ENCODE results near the gene PDX1. TPM values are rescaled to one million over a fixed set of nuclear protein-coding genes. Genes with fewer than 3 reads are reported as not detected.

PDX1 gene
- total RNA-seq, 4 donors from 2014 or later = not detected

DNA sequence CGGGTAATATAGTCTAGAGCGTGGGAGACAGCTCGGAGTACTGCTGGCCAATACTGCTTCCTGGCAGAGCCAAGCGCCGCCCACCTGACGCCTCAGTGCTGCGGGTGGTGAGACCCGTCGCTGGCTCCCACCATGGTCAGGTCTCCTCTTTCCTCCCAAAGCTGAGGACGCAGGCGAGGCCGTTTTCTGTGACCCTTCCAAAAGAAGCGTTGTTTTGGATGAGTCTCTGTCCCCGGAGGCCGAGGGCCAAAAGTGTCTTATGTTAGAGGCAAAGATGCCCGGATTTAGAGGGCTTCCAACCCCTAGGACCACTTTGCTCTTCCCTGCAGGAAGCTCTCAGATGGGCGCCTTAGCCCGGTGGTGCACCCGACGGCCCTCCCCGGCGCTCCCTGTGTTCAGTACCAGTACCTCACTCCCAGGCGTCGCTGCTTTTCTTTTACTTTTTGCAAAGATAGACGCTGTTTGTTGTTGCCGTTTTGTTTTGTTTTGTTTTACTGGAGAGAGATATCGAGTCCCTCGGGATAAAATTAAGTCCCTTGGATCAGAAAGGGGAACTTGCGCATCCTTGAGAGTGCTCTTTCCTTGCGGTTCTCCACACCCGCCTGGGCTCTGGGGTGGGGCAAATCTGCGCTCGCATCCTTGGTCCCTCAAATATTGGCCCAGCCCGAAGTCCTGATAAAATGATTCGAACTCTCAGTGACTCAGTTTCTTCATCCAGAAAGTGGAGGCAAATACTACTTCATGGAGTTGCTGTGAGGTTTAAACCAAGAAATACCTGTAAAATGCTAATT is 7.0 kb downstream of the PDX1 start:
- no peak for DNase-seq (ENCODE audit: low spot score)
- TF ChIP-seq, protein P1, sequence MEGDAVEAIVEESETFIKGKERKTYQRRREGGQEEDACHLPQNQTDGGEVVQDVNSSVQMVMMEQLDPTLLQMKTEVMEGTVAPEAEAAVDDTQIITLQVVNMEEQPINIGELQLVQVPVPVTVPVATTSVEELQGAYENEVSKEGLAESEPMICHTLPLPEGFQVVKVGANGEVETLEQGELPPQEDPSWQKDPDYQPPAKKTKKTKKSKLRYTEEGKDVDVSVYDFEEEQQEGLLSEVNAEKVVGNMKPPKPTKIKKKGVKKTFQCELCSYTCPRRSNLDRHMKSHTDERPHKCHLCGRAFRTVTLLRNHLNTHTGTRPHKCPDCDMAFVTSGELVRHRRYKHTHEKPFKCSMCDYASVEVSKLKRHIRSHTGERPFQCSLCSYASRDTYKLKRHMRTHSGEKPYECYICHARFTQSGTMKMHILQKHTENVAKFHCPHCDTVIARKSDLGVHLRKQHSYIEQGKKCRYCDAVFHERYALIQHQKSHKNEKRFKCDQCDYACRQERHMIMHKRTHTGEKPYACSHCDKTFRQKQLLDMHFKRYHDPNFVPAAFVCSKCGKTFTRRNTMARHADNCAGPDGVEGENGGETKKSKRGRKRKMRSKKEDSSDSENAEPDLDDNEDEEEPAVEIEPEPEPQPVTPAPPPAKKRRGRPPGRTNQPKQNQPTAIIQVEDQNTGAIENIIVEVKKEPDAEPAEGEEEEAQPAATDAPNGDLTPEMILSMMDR (IDR thresholded peaks at IDR 0.05) = no peak

DNA sequence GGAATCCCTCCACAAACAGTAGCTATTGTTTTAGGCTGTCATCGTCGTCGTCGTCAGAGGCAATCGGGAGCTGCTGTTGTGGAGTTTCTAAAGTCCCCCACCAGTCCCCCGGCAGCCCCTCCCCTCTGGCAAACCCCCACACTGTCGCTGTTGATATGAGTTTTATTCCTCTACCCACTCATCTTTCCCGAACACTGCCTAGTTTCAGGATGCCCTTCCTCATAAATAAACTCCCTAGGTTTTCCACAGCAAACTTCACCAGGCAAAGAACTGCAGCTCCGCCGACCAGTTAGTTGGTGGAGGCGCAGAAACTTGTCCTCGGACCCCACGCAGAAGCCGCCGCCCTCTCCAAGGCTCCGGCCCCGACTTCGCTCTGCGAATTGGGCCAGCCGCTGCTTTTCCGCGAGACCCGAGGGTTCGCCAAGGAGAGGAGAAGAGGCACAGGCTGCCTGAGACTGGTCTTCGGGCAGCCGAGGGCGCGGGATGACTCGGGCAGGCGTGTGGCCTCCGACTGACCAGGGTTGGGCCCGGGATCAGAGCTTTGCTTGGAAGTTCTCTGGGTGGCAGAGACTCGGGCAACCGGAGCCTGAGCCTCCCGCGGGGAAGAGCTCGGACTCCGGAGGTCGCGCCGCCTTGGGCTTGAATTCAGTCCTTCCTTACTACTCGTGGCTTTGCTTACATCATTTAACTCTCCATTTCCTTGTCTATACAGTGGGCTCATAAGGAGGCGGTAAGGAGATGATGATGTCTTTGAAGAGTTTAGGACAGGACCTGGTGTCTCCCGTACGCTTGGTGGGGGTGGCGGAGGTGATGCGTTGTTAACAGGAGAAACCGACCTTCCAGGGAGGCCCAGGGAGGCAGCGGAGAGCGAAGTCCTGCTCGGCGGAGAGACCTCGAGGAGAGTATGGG is 7.9 kb downstream of the PDX1 start:
- DNase-seq (ENCODE audit: low spot score) (no peak), ATAC-seq (ENCODE audit: low FRiP score) (no peak)
- TF ChIP-seq, protein P1 (IDR thresholded peaks at IDR 0.05) = no peak

More for the DNA sequence above, 7.0 kb downstream of the PDX1 start:
- ATAC-seq (ENCODE audit: low FRiP score) = no peak

DNA sequence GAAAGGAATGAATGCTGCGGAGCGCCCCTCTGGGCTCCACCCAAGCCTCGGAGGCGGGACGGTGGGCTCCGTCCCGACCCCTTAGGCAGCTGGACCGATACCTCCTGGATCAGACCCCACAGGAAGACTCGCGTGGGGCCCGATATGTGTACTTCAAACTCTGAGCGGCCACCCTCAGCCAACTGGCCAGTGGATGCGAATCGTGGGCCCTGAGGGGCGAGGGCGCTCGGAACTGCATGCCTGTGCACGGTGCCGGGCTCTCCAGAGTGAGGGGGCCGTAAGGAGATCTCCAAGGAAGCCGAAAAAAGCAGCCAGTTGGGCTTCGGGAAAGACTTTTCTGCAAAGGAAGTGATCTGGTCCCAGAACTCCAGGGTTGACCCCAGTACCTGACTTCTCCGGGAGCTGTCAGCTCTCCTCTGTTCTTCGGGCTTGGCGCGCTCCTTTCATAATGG is 8.6 kb downstream of the PDX1 start:
- no peak for DNase-seq (ENCODE audit: low spot score)
- peak; percentile 14 for ATAC-seq (ENCODE audit: low FRiP score)
- TF ChIP-seq, protein P1 (IDR thresholded peaks at IDR 0.05) = no peak

DNA sequence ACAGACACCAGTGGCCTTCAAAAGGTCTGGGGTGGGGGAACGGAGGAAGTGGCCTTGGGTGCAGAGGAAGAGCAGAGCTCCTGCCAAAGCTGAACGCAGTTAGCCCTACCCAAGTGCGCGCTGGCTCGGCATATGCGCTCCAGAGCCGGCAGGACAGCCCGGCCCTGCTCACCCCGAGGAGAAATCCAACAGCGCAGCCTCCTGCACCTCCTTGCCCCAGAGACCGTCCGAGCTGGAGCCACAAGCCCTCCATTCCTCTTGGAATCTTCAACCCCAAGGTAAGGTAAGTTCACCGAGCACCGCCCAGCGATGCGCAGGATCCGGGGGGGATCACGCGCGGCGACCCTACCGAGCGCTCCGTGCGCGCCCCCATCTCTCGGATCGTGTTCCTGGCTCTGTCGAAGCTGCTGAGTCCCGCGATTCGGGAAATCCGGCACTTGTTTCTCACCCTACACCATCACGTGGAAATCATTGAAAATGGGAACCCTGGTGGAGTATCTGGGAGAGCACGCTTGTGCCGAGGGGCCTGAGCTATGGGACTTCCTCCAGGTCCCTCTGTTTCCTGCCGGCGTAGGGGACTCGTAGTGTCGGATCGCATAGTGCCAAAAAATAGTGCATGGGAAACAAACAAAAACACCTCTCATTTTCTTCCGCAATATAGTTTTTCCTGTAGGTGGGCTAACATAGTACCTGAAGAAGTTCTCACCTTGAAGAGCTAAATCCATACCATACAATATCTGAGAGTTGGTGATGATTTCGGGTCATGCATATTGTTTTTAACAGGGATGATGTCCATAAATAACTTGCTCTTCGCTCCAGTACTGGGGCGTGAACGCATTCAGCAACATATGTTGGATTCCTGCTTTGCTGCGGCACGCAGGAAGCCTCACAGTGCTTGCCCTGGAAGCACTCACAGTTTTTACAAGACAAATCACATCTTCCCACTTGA is 9.3 kb downstream of the PDX1 start:
- DNase-seq (ENCODE audit: low spot score) = no peak
- TF ChIP-seq, protein P1 (IDR thresholded peaks at IDR 0.05) = no peak
- ATAC-seq (ENCODE audit: low FRiP score) = no peak

DNA sequence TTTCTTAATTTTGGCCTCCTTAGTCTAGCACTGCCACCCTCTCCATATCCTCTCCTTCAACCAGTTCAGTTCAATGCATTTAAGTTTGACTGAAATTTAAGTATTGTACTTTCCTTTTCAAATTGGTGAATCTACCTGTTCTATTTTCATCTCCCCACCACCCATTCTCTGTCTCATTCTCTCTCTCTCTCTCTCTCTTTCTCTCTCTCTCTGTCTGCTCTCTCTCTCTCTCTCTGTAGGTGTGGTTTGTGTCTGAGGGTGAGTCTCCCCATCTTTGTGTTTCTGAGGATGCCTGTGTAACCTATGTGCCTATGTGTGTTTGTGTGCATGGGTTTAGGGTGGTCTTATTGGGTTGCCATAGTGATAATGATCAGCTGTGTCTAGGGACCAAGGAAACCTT is 10.1 kb downstream of the PDX1 start:
- ATAC-seq (ENCODE audit: low FRiP score) = no peak
- DNase-seq (ENCODE audit: low spot score) = no peak
- TF ChIP-seq, protein P1 (IDR thresholded peaks at IDR 0.05) = no peak

DNA sequence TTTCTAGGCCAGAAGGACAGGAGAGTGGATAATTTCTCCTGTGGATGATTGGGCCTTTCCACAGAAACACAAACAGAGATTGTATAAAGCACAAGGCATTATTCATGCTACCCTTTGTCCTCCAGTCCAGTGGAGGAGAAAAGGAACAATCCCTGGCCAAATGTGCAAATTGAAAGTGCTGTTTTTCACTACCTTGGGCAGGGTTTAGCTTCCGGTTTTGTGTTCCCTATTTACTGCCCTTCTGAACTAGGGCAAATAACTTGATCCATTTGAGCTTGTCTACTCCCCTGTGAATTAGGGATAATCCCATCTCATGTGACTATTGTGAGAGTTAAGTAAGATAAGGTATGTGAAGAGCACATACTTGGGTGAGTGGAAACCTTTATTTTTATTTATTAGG is 13.3 kb downstream of the PDX1 start:
- ATAC-seq (ENCODE audit: low FRiP score) (no peak), DNase-seq (ENCODE audit: low spot score) (no peak)
- TF ChIP-seq, protein P1 (IDR thresholded peaks at IDR 0.05) = no peak
